NB4 (cell line): Measurements from ENCODE around the gene SBNO2.

Experiments
- DNase-seq: peaks from one replicate; pipeline ENCODE4 v3.0.0; 2010; ENCODE audit warnings: low read depth
- H3K4me3 ChIP-seq: one replicate; pipeline ENCODE4 v1.5.1; 2011; ENCODE audit warnings: mild to moderate bottlenecking, low read depth, low read length, moderate library complexity
- MYC ChIP-seq: IDR thresholded peaks from 2 replicates; pipeline ENCODE4 v1.6.1; 2011; ENCODE audit warnings: low read depth, low read length
- POLR2A ChIP-seq: IDR thresholded peaks from 2 replicates; pipeline ENCODE4 v1.6.1; 2011; ENCODE audit warnings: mild to moderate bottlenecking; ENCODE audit not compliant: insufficient read length; ENCODE audit errors: extremely low read depth
- TF ChIP-seq, protein P1 (sequence below): IDR thresholded peaks from 2 replicates; pipeline ENCODE4 v1.6.1; 2011; ENCODE audit warnings: low read depth, low read length
- TF ChIP-seq, protein P2 (sequence below): IDR thresholded peaks from one replicate; pipeline ENCODE4 v1.5.1; 2012; ENCODE audit warnings: low read depth, low read length

SBNO2 gene

DNA sequence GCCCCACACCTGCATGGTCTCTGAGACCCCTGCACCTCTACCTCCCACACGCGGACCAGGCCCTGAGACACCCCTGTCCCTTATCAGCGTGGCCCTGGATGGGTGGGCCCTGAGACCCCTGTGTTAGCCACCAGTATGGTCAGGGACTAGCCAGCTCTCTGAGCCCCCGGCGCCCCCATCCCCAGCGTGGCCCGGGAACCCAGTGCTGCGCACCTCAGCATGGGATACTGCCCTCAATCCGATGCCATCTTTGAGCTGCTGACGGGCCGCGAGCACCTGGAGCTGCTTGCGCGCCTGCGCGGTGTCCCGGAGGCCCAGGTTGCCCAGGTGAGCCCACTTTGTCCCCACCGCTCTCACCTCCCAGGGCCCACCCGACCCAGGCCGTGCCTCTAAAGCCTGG, 112.1 kb downstream of the SBNO2 start:
- DNase-seq: no peak
- H3K4me3 ChIP-seq: no peak overlapping the region
- TF ChIP-seq, protein P1, sequence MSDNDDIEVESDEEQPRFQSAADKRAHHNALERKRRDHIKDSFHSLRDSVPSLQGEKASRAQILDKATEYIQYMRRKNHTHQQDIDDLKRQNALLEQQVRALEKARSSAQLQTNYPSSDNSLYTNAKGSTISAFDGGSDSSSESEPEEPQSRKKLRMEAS: no peak
- no peak for TF ChIP-seq POLR2A
- TF ChIP-seq MYC: no peak
- TF ChIP-seq, protein P2, sequence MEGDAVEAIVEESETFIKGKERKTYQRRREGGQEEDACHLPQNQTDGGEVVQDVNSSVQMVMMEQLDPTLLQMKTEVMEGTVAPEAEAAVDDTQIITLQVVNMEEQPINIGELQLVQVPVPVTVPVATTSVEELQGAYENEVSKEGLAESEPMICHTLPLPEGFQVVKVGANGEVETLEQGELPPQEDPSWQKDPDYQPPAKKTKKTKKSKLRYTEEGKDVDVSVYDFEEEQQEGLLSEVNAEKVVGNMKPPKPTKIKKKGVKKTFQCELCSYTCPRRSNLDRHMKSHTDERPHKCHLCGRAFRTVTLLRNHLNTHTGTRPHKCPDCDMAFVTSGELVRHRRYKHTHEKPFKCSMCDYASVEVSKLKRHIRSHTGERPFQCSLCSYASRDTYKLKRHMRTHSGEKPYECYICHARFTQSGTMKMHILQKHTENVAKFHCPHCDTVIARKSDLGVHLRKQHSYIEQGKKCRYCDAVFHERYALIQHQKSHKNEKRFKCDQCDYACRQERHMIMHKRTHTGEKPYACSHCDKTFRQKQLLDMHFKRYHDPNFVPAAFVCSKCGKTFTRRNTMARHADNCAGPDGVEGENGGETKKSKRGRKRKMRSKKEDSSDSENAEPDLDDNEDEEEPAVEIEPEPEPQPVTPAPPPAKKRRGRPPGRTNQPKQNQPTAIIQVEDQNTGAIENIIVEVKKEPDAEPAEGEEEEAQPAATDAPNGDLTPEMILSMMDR: no peak

DNA sequence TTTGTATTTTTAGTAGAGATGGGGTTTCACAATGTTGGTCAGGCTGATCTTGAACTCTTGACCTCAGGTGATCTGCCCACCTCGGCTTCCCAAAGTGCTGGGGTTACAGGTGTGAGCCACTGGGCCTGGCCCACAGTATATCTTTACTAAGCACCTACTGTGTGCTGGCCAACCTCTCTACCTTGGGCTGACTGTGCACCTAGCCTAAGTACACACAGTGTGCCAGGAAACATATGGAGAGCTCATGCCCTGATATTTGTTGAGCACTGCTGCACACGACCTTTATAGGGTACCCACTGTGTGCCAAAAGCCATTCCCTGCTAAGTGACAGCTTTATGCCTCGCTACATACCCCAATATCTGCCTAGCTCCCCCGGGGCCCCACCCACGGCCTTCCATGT, 113.4 kb downstream of the SBNO2 start:
- TF ChIP-seq, protein P2: no peak
- no peak for TF ChIP-seq MYC
- TF ChIP-seq, protein P1: no peak
- TF ChIP-seq POLR2A: no peak
- DNase-seq: no peak
- H3K4me3 ChIP-seq: no peak overlapping the region

DNA sequence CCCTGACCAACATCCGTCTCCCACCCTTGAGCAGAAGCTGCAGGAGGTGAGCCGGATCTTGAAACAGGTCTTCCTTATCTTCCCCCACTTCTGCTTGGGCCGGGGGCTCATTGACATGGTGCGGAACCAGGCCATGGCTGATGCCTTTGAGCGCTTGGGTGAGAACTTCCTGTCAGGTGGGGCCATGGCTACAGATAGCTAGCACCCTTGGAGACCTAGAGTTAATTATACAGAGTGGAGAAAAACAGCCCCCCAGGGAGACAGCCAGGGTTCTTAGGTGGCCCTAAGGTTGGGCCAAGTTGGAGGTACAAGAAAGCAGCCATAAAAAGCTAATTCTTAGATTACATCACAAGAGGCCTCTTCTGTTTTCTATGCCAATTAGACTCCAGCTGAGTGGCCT, 116.0 kb downstream of the SBNO2 start:
- no peak for DNase-seq
- TF ChIP-seq POLR2A (no peak), MYC (no peak)
- TF ChIP-seq, protein P1: no peak
- TF ChIP-seq, protein P2: no peak
- no peak overlapping the region for H3K4me3 ChIP-seq
